Breast epithelium (tissue), 3 donors: ENCODE measurements around the gene SLC36A4.

Source experiments
- POLR2A ChIP-seq: fragments of 450-650 bp; IDR thresholded peaks from one replicate; pipeline ENCODE4 v1.6.1; 2016; ENCODE audit warnings: antibody characterized with exemption, mild to moderate bottlenecking, moderate library complexity
- TF ChIP-seq, protein P1 (sequence below), 3 donors: fragments of 450-650 bp; IDR thresholded peaks; one replicate each; pipeline ENCODE4 v1.5.1; 2016 to 2017; ENCODE audit warnings: antibody characterized with exemption in 3 of 3, mild to moderate bottlenecking in 3 of 3, moderate library complexity in 3 of 3

GRCh38 chr11:93155738-93156137, 42.1 kb downstream of the SLC36A4 start:
- TF ChIP-seq, protein P1, sequence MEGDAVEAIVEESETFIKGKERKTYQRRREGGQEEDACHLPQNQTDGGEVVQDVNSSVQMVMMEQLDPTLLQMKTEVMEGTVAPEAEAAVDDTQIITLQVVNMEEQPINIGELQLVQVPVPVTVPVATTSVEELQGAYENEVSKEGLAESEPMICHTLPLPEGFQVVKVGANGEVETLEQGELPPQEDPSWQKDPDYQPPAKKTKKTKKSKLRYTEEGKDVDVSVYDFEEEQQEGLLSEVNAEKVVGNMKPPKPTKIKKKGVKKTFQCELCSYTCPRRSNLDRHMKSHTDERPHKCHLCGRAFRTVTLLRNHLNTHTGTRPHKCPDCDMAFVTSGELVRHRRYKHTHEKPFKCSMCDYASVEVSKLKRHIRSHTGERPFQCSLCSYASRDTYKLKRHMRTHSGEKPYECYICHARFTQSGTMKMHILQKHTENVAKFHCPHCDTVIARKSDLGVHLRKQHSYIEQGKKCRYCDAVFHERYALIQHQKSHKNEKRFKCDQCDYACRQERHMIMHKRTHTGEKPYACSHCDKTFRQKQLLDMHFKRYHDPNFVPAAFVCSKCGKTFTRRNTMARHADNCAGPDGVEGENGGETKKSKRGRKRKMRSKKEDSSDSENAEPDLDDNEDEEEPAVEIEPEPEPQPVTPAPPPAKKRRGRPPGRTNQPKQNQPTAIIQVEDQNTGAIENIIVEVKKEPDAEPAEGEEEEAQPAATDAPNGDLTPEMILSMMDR (IDR thresholded peaks at IDR 0.05), result no peak
- no peak for TF ChIP-seq POLR2A
